SK-N-SH treated with all-trans-retinoic acid at 6 μM for 48 hours (cell line): ENCODE measurements around the gene CUEDC1.

Source experiments
- ATAC-seq: fragments of 200-7000 bp; cut with Tn5 transposase; 3 replicates; pipeline ENCODE4 v1.9.1; 2020; ENCODE audit warnings: mild to moderate bottlenecking, moderate library complexity
- ARNTL ChIP-seq: fragments of 450-650 bp; formaldehyde crosslinking; IDR thresholded peaks from 2 replicates; pipeline ENCODE4 v1.5.0; 2020; ENCODE audit warnings: low read depth, mild to moderate bottlenecking, moderate library complexity, borderline replicate concordance
- BACH2 ChIP-seq: fragments of 250-450 bp; sonication (Bioruptor Pico); IDR thresholded peaks from 2 replicates; pipeline ENCODE4 v1.9.0; 2021; ENCODE audit warnings: mild to moderate bottlenecking, borderline replicate concordance
- CSDC2 ChIP-seq: fragments of 250-450 bp; sonication (Bioruptor Pico); IDR thresholded peaks from 2 replicates; pipeline ENCODE4 v1.5.0; 2020; ENCODE audit warnings: mild to moderate bottlenecking, moderate library complexity
- ESRRG ChIP-seq: fragments of 250-450 bp; sonication (Bioruptor Pico); IDR thresholded peaks from 2 replicates; pipeline ENCODE4 v1.6.1; 2021; ENCODE audit warnings: mild to moderate bottlenecking
- GLIS3 ChIP-seq: fragments of 250-450 bp; sonication (Bioruptor Pico); IDR thresholded peaks from 2 replicates; pipeline ENCODE4 v1.5.0; 2020; ENCODE audit warnings: mild to moderate bottlenecking, moderate library complexity
- OSR1 ChIP-seq: fragments of 250-450 bp; sonication (Bioruptor Pico); IDR thresholded peaks from 2 replicates; pipeline ENCODE4 v1.8.0; 2022; ENCODE audit warnings: moderate library complexity, mild to moderate bottlenecking, inconsistent platforms
- PPARA ChIP-seq: fragments of 250-450 bp; sonication (Bioruptor Pico); IDR thresholded peaks from 2 replicates; pipeline ENCODE4 v1.5.0; 2020; ENCODE audit warnings: mild to moderate bottlenecking, borderline replicate concordance
- RARB ChIP-seq: fragments of 250-450 bp; sonication (Bioruptor Pico); IDR thresholded peaks from 2 replicates; pipeline ENCODE4 v1.8.0; 2021; ENCODE audit warnings: mild to moderate bottlenecking, moderate library complexity
- SNAI2 ChIP-seq: fragments of 250-450 bp; sonication (Bioruptor Pico); IDR thresholded peaks from 2 replicates; pipeline ENCODE4 v1.5.0; 2020; ENCODE audit warnings: mild to moderate bottlenecking, moderate library complexity
- TCF4 ChIP-seq: fragments of 250-450 bp; sonication (Bioruptor Pico); IDR thresholded peaks from 2 replicates; pipeline ENCODE4 v1.8.0; 2021; ENCODE audit warnings: mild to moderate bottlenecking, moderate library complexity, borderline replicate concordance
- TOX ChIP-seq: fragments of 250-450 bp; sonication (Bioruptor Pico); IDR thresholded peaks from 2 replicates; pipeline ENCODE4 v1.8.0; 2021; ENCODE audit warnings: mild to moderate bottlenecking, moderate library complexity, borderline replicate concordance
- ZC3H10 ChIP-seq: fragments of 250-450 bp; sonication (Bioruptor Pico); IDR thresholded peaks from 2 replicates; pipeline ENCODE4 v1.5.1; 2021; ENCODE audit warnings: mild to moderate bottlenecking, moderate library complexity
- ZFP3 ChIP-seq: fragments of 250-450 bp; sonication (Bioruptor Pico); IDR thresholded peaks from 2 replicates; pipeline ENCODE4 v1.5.0; 2020; ENCODE audit warnings: mild to moderate bottlenecking, moderate library complexity
- ZNF565 ChIP-seq: fragments of 450-650 bp; formaldehyde crosslinking; conservative IDR thresholded peaks from 2 replicates; pipeline ENCODE4 v1.5.0; 2020; ENCODE audit warnings: low read depth, mild to moderate bottlenecking, moderate library complexity
- ZNF70 ChIP-seq: fragments of 450-650 bp; formaldehyde crosslinking; IDR thresholded peaks from 2 replicates; pipeline ENCODE4 v1.5.0; 2020; ENCODE audit warnings: mild to moderate bottlenecking, moderate library complexity
- ZNF8 ChIP-seq: fragments of 450-650 bp; formaldehyde crosslinking; IDR thresholded peaks from 2 replicates; pipeline ENCODE4 v1.5.0; 2020; ENCODE audit warnings: mild to moderate bottlenecking, moderate library complexity
- TF ChIP-seq, protein P1 (sequence below): fragments of 250-450 bp; sonication (Bioruptor Pico); IDR thresholded peaks from 2 replicates; pipeline ENCODE4 v1.8.0; 2021; ENCODE audit warnings: low read depth, mild to moderate bottlenecking, moderate library complexity, borderline replicate concordance
- TF ChIP-seq, protein P2 (sequence below): fragments of 250-450 bp; sonication (Bioruptor Pico); IDR thresholded peaks from 2 replicates; pipeline ENCODE4 v1.5.1; 2021; ENCODE audit warnings: mild to moderate bottlenecking, moderate library complexity
- TF ChIP-seq, protein P3 (sequence below): fragments of 250-450 bp; sonication (Bioruptor Pico); IDR thresholded peaks from 2 replicates; pipeline ENCODE4 v1.5.0; 2020; ENCODE audit warnings: mild to moderate bottlenecking, moderate library complexity
- TF ChIP-seq, protein P4 (sequence below): fragments of 250-450 bp; sonication (Bioruptor Pico); IDR thresholded peaks from 2 replicates; pipeline ENCODE4 v1.5.1; 2020; ENCODE audit warnings: low read depth, mild to moderate bottlenecking, moderate library complexity
- TF ChIP-seq, protein P5 (sequence below): fragments of 250-450 bp; sonication (Bioruptor Pico); IDR thresholded peaks from 2 replicates; pipeline ENCODE4 v1.8.0; 2020; ENCODE audit warnings: mild to moderate bottlenecking, moderate library complexity, borderline replicate concordance

Gene CUEDC1

DNA sequence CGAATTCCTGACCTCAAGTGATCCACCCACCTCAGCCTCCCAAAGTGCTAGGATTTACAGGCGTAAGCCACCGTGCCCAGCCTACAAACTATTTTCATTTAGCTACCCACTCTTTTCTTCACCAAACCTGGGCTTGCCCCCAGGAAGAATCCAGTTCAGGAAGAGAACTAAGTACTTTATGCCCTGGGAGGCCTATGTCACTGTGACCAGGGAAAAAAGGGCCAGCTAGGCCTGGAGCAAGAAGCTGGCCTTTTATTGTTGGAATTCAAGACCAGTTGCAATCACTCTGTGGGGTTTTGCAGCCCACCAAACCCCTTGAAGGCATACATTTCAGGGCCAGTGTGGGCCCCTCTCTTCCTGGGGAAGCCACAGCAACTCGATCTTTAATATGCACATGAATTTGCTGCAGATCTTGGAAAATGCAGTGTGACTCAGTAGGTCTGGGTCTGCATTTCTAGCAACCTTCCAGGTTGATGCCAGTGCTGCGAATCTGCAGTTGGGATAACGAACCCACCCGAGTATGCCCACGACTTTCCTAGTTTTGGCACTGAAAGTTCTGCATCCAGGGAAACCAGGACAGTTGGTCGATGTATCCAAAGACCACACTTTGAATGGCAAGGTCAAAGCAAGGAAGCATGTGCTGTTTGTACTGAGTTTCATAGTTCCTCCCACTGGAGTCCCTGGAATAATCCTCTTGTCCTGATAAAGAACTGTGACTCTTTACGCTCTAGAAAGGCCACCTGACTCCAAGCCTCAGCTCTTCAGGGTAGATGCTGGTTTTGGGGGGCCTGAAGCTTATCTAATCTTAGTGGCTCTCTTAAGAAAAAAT, 98.2 kb downstream of the CUEDC1 start:
- TF ChIP-seq, protein P1, sequence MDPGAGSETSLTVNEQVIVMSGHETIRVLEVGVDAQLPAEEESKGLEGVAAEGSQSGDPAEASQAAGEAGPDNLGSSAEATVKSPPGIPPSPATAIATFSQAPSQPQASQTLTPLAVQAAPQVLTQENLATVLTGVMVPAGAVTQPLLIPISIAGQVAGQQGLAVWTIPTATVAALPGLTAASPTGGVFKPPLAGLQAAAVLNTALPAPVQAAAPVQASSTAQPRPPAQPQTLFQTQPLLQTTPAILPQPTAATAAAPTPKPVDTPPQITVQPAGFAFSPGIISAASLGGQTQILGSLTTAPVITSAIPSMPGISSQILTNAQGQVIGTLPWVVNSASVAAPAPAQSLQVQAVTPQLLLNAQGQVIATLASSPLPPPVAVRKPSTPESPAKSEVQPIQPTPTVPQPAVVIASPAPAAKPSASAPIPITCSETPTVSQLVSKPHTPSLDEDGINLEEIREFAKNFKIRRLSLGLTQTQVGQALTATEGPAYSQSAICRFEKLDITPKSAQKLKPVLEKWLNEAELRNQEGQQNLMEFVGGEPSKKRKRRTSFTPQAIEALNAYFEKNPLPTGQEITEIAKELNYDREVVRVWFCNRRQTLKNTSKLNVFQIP (CRISPR knock-in tag): no peak
- TF ChIP-seq ZNF565 (CRISPR knock-in tag) (no peak), ZFP3 (no peak), ZNF70 (CRISPR knock-in tag) (no peak), ESRRG (CRISPR knock-in tag) (no peak), GLIS3 (no peak), ZNF8 (CRISPR knock-in tag) (no peak), ARNTL (CRISPR knock-in tag) (no peak), TCF4 (no peak), BACH2 (CRISPR knock-in tag) (no peak), PPARA (CRISPR knock-in tag) (no peak), CSDC2 (CRISPR knock-in tag) (no peak), OSR1 (no peak), ZC3H10 (CRISPR knock-in tag) (no peak), SNAI2 (CRISPR knock-in tag) (no peak)
- TF ChIP-seq, protein P2, sequence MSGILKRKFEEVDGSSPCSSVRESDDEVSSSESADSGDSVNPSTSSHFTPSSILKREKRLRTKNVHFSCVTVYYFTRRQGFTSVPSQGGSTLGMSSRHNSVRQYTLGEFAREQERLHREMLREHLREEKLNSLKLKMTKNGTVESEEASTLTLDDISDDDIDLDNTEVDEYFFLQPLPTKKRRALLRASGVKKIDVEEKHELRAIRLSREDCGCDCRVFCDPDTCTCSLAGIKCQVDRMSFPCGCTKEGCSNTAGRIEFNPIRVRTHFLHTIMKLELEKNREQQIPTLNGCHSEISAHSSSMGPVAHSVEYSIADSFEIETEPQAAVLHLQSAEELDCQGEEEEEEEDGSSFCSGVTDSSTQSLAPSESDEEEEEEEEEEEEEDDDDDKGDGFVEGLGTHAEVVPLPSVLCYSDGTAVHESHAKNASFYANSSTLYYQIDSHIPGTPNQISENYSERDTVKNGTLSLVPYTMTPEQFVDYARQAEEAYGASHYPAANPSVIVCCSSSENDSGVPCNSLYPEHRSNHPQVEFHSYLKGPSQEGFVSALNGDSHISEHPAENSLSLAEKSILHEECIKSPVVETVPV: no peak
- TF ChIP-seq, protein P3, sequence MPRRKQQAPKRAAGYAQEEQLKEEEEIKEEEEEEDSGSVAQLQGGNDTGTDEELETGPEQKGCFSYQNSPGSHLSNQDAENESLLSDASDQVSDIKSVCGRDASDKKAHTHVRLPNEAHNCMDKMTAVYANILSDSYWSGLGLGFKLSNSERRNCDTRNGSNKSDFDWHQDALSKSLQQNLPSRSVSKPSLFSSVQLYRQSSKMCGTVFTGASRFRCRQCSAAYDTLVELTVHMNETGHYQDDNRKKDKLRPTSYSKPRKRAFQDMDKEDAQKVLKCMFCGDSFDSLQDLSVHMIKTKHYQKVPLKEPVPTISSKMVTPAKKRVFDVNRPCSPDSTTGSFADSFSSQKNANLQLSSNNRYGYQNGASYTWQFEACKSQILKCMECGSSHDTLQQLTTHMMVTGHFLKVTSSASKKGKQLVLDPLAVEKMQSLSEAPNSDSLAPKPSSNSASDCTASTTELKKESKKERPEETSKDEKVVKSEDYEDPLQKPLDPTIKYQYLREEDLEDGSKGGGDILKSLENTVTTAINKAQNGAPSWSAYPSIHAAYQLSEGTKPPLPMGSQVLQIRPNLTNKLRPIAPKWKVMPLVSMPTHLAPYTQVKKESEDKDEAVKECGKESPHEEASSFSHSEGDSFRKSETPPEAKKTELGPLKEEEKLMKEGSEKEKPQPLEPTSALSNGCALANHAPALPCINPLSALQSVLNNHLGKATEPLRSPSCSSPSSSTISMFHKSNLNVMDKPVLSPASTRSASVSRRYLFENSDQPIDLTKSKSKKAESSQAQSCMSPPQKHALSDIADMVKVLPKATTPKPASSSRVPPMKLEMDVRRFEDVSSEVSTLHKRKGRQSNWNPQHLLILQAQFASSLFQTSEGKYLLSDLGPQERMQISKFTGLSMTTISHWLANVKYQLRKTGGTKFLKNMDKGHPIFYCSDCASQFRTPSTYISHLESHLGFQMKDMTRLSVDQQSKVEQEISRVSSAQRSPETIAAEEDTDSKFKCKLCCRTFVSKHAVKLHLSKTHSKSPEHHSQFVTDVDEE (CRISPR knock-in tag): no peak
- TF ChIP-seq, protein P4, sequence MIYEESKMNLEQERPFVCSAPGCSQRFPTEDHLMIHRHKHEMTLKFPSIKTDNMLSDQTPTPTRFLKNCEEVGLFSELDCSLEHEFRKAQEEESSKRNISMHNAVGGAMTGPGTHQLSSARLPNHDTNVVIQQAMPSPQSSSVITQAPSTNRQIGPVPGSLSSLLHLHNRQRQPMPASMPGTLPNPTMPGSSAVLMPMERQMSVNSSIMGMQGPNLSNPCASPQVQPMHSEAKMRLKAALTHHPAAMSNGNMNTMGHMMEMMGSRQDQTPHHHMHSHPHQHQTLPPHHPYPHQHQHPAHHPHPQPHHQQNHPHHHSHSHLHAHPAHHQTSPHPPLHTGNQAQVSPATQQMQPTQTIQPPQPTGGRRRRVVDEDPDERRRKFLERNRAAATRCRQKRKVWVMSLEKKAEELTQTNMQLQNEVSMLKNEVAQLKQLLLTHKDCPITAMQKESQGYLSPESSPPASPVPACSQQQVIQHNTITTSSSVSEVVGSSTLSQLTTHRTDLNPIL: no peak
- TF ChIP-seq, protein P5, sequence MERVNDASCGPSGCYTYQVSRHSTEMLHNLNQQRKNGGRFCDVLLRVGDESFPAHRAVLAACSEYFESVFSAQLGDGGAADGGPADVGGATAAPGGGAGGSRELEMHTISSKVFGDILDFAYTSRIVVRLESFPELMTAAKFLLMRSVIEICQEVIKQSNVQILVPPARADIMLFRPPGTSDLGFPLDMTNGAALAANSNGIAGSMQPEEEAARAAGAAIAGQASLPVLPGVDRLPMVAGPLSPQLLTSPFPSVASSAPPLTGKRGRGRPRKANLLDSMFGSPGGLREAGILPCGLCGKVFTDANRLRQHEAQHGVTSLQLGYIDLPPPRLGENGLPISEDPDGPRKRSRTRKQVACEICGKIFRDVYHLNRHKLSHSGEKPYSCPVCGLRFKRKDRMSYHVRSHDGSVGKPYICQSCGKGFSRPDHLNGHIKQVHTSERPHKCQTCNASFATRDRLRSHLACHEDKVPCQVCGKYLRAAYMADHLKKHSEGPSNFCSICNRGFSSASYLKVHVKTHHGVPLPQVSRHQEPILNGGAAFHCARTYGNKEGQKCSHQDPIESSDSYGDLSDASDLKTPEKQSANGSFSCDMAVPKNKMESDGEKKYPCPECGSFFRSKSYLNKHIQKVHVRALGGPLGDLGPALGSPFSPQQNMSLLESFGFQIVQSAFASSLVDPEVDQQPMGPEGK (CRISPR knock-in tag): no peak
- no peak for ATAC-seq

DNA sequence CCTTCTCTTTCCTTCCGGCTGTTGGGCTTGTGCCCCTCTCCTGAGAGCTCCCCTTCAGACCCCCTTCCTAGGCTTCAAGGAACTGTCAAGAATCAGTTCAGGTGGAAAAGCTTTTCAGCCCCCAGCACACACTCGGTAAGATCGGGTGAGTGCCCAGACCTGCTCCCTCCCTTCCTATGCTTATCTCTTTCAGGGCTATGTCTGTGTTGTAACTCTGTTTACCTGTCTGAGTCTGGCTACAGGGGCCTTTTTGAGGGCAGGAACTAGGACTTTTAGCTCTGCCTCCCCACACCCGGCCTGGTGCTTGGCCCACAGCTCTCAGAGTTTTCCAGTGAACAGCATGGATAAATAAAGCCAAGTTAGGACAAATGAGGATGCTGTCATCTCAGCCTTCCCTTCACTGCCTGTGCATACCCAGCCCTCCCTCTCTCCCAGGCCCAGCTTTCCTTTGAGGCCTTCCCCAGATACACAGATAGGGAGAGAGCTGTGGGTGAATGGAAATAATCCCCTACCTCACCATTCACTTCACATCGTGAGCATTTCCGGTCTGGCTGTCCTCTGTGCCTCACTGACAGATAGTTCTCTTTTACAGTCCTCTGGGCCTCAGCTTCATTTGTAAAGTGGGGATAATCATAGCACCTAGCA, 99.7 kb downstream of the CUEDC1 start:
- TF ChIP-seq ZNF565 (CRISPR knock-in tag): no peak
- TF ChIP-seq ZNF8 (CRISPR knock-in tag): no peak
- no peak for TF ChIP-seq RARB (CRISPR knock-in tag)
- TF ChIP-seq, protein P1 (CRISPR knock-in tag): no peak
- TF ChIP-seq, protein P2: no peak
- TF ChIP-seq ZFP3: no peak
- no peak for TF ChIP-seq ARNTL (CRISPR knock-in tag)
- no peak for TF ChIP-seq TOX

More for the DNA sequence above, 99.7 kb downstream of the CUEDC1 start:
- ATAC-seq: no peak
